GM12874 (cell line): Measurements from ENCODE around the gene NTF3.

ENCODE experiments used
- TF ChIP-seq, protein P1 (sequence below): IDR thresholded peaks from 2 replicates; pipeline ENCODE4 v1.5.1; 2011; ENCODE audit warnings: low read depth, mild to moderate bottlenecking, control low read depth, low read length, moderate library complexity; ENCODE audit not compliant: insufficient read depth

NTF3 gene

GRCh38 chr12:5417500-5417899, 14.4 kb upstream of the NTF3 start:
- TF ChIP-seq, protein P1, sequence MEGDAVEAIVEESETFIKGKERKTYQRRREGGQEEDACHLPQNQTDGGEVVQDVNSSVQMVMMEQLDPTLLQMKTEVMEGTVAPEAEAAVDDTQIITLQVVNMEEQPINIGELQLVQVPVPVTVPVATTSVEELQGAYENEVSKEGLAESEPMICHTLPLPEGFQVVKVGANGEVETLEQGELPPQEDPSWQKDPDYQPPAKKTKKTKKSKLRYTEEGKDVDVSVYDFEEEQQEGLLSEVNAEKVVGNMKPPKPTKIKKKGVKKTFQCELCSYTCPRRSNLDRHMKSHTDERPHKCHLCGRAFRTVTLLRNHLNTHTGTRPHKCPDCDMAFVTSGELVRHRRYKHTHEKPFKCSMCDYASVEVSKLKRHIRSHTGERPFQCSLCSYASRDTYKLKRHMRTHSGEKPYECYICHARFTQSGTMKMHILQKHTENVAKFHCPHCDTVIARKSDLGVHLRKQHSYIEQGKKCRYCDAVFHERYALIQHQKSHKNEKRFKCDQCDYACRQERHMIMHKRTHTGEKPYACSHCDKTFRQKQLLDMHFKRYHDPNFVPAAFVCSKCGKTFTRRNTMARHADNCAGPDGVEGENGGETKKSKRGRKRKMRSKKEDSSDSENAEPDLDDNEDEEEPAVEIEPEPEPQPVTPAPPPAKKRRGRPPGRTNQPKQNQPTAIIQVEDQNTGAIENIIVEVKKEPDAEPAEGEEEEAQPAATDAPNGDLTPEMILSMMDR: no peak

- TF ChIP-seq, protein P1: no peak
These were observed 3.3 kb upstream of the NTF3 start for GRCh38 chr12:5428332-5429221.

DNA sequence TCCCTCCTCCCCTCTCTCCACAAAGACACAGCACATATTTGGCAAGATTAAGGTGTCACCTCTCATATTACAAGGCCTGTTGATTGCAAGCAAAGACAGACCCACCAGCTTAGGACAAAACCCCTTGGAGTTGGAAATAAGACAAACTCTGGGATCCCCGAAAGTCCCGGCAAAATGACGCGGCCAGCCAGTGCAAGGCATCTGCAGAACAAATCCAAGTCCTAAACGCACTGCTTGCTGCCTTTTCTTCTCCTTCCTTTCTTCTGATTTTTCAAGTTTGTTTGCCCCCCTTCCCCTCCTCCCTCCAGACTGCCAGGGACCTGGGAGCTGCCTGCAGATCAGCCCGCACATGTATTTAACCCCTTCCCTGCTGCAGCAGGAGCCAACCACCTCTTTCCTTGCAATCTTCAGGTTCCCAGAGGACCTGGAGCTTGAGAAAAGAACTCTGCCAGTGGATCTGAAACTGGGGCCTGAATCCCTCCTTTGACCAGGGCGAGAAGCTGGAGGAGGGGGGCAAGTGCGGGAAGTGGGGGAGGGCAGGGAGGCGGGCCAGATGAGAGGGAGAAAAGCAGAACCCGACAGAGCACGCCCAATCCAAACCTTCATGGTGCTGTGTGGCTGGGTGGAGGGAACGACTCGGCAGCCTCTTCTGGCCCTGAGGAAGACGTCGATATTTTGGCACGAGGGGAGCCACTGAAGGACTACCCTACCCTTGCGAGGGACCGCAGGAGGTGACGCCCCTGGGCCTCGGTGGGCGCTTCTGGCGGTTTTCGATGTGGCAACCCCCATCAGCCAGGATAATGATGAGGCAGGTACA, 2.0 kb upstream of the NTF3 start:
- TF ChIP-seq, protein P1: no peak

DNA sequence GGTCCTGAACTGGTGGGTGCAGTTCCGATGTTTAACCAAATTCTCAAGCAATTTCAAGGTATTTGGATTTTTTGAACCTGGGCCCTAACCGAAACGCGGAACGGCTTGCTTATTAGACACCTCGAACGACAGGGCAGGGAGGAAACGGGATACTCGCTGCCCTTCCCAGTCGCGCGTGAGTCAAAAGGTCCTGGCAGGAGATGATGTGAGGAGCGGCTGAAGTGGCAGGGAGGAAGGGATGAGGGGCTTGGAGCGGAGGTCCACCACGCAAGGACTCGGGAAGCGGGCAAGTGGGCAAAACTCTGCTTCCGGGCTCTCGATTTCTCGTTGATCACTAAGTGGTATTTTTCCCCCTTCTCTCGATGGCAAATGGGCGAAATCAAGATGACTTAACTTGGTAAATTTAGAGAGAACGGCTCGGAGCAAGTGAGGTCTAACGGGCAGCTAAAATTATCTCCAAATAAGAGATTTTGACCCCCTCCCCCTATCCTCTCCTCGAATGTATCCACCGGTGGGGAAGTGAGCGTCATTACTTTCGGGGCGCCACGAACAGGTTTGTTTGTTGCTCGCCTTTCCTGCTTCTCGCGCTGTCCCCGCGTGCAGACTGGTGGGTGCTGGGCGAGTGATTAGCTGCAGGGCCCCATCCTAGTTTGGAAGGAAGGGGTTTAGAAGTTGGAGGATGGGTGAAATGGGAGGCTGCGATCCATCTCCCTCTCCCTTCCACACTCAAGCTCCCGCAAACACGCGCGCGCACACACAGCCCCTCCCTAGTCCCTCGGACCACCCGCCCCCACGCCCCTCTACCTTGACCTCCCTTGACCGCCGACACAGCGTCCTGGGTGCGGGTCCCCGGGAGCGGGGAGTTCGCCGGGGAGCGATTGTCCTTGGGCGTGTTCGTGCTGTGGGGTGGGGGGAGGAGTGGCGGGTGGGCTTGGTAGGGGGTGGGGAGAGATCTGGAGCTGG, 986 bp upstream of the NTF3 start:
- TF ChIP-seq, protein P1: no peak

GRCh38 chr12:5433081-5433844, 1.4 kb downstream of the NTF3 start:
- TF ChIP-seq, protein P1: no peak

- TF ChIP-seq, protein P1: no peak
These were observed 2.1 kb downstream of the NTF3 start for GRCh38 chr12:5433845-5434646.
